ENCODE measurements around the gene CMTR1.

DNA sequence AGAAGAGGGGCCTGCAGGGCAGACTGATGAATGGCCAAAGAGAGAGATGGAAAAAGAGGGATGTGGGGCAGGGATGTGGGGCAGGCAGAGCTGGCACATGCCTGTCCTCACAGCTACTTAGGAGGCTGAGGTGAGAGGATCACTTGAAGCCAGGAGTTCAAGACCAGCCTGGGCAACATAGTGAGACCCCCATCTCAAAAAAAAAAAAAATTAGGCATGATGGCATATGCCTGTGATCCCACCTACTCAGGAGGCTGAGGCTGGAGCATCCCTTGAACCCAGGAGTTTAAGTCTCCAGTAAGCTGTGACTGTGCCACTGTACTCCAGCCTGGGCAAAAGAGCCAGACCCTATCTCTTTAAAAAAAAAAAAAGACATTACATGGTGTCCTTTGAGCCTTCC, 44.4 kb upstream of the CMTR1 start:
- TF ChIP-seq POLR2A (IDR thresholded peaks at IDR 0.05), result no peak
- TF ChIP-seq, protein P1, sequence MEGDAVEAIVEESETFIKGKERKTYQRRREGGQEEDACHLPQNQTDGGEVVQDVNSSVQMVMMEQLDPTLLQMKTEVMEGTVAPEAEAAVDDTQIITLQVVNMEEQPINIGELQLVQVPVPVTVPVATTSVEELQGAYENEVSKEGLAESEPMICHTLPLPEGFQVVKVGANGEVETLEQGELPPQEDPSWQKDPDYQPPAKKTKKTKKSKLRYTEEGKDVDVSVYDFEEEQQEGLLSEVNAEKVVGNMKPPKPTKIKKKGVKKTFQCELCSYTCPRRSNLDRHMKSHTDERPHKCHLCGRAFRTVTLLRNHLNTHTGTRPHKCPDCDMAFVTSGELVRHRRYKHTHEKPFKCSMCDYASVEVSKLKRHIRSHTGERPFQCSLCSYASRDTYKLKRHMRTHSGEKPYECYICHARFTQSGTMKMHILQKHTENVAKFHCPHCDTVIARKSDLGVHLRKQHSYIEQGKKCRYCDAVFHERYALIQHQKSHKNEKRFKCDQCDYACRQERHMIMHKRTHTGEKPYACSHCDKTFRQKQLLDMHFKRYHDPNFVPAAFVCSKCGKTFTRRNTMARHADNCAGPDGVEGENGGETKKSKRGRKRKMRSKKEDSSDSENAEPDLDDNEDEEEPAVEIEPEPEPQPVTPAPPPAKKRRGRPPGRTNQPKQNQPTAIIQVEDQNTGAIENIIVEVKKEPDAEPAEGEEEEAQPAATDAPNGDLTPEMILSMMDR (IDR thresholded peaks at IDR 0.05 in 8 of 11, conservative IDR thresholded peaks at IDR 0.05 in 3 of 11), result no peak

All from spleen (tissue), 7 donors.